K562 (cell line): ENCODE results near the gene MXI1. TPM values are rescaled to one million over a fixed set of nuclear protein-coding genes. Genes with fewer than 3 reads are reported as not detected.

Source experiments
- ARHGAP35 ChIP-seq: fragments of 450-650 bp; IDR thresholded peaks from 2 replicates; pipeline ENCODE4 v1.6.1; 2018; ENCODE audit not compliant: partially characterized antibody
- BHLHE40 ChIP-seq: IDR thresholded peaks from 2 replicates; pipeline ENCODE4 v1.6.1; 2011; ENCODE audit warnings: low read length, improper control_type of control experiment
- CHD1 ChIP-seq: fragments of 200-600 bp; sonication (generic); IDR thresholded peaks from one replicate; pipeline ENCODE4 v1.6.1; 2012; ENCODE audit warnings: mild to moderate bottlenecking, moderate library complexity, low read length, inconsistent platforms
- CREBBP ChIP-seq: IDR thresholded peaks from one replicate; pipeline ENCODE4 v1.6.1; 2012; ENCODE audit warnings: low read depth, mild to moderate bottlenecking, control low read depth, inconsistent platforms, low read length
- EHMT2 ChIP-seq: fragments of 450-650 bp; IDR thresholded peaks from 2 replicates; pipeline ENCODE4 v1.6.1; 2018; ENCODE audit warnings: antibody characterized with exemption
- ILK ChIP-seq: fragments of 450-650 bp; IDR thresholded peaks from 2 replicates; pipeline ENCODE4 v1.6.1; 2016; ENCODE audit warnings: missing genetic modification characterization, low read depth, mild to moderate bottlenecking, missing compliant biosample characterization, moderate library complexity, borderline replicate concordance
- MAFK ChIP-seq: IDR thresholded peaks from 2 replicates; pipeline ENCODE4 v1.6.1; 2011; ENCODE audit warnings: low read length, improper control_type of control experiment
- MEF2D ChIP-seq: conservative IDR thresholded peaks from 2 replicates; pipeline ENCODE4 v1.6.1; 2016; ENCODE audit warnings: low read depth, missing genetic modification characterization, missing compliant biosample characterization
- PCBP1 ChIP-seq: fragments of 200-400 bp; formaldehyde crosslinking; IDR thresholded peaks from 2 replicates; pipeline ENCODE4 v1.6.1; 2018; ENCODE audit warnings: mild to moderate bottlenecking, low read depth, low read length; ENCODE audit not compliant: poor library complexity, severe bottlenecking
- POLR2B ChIP-seq: fragments of 450-650 bp; IDR thresholded peaks from 2 replicates; pipeline ENCODE4 v1.6.1; 2018; ENCODE audit warnings: low read depth; ENCODE audit not compliant: partially characterized antibody
- SMAD4 ChIP-seq: fragments of 250-450 bp; sonication (Bioruptor Pico); conservative IDR thresholded peaks from 2 replicates; pipeline ENCODE4 v1.8.0; 2021; ENCODE audit warnings: inconsistent platforms, mild to moderate bottlenecking, moderate library complexity
- SMARCE1 ChIP-seq: fragments of 450-650 bp; IDR thresholded peaks from 2 replicates; pipeline ENCODE4 v1.7.1; 2016; ENCODE audit warnings: mild to moderate bottlenecking
- SP2 ChIP-seq: IDR thresholded peaks from 2 replicates; pipeline ENCODE4 v1.6.1; 2011; ENCODE audit warnings: mild to moderate bottlenecking, low read depth, low read length, moderate library complexity; ENCODE audit not compliant: poor library complexity, severe bottlenecking; ENCODE audit errors: extremely low read depth
- XRCC3 ChIP-seq: fragments of 450-650 bp; IDR thresholded peaks from 2 replicates; pipeline ENCODE4 v1.6.1; 2017; ENCODE audit warnings: mild to moderate bottlenecking, moderate library complexity
- ZNF282 ChIP-seq: sonication (generic); formaldehyde crosslinking; IDR thresholded peaks from 2 replicates; pipeline ENCODE4 v1.8.1; 2023; ENCODE audit warnings: missing genetic modification reagents
- polyA plus RNA-seq, 8 experiments: library from polyadenylated mRNA; depleted of rRNA in 4 of 8; stranded (reverse) in 5 of 8; unstranded in 3 of 8; fragments of >200 nt; fragmentation: Nextera tagmentation in 2 of 8; fragmentation: Illumina TruSeq in 1 of 8; extraction: Ambion mirVana in 2 of 8; extraction: Trizol in 1 of 8; gene quantifications; 2 replicates each; pipeline versions ENCODE4 v1.2.1 to v1.2.3, GENCODE V29; 2011 to 2014; ENCODE audit warnings: inconsistent platforms in 1 of 8, missing spikeins in 1 of 8
- total RNA-seq, 7 experiments: library from RNA; depleted of rRNA in 6 of 7; stranded (reverse); fragments of >200 nt in 6 of 7; fragmentation: Illumina TruSeq in 2 of 7; extraction: Trizol in 2 of 7; gene quantifications; 2 replicates each; pipeline versions ENCODE4 v1.2.1 to v1.2.3, GENCODE V29; 2011 to 2021; ENCODE audit warnings: low replicate concordance in 1 of 7
- TF ChIP-seq, protein P1 (sequence below): sonication (generic); formaldehyde crosslinking; IDR thresholded peaks from 2 replicates; pipeline ENCODE4 v1.8.0; 2023; ENCODE audit warnings: mild to moderate bottlenecking, missing genetic modification reagents
- TF ChIP-seq, protein P2 (sequence below): fragments of 450-650 bp; formaldehyde crosslinking; IDR thresholded peaks from 2 replicates; pipeline ENCODE4 v1.4.0; 2020; ENCODE audit warnings: mild to moderate bottlenecking, mixed read lengths
- TF ChIP-seq, protein P3 (sequence below): IDR thresholded peaks from 2 replicates; pipeline ENCODE4 v1.6.1; 2014; ENCODE audit warnings: antibody characterized with exemption
- TF ChIP-seq, protein P4 (sequence below): fragments of 450-650 bp; IDR thresholded peaks from 2 replicates; pipeline ENCODE4 v1.6.1; 2017; ENCODE audit warnings: antibody characterized with exemption, mild to moderate bottlenecking

Gene MXI1
- total and polyA plus RNA-seq, 9 of the 15 experiments (the other 6 are each of a cell fraction or from before 2014, with no cell fraction given): 9.1 to 23.7 (median 14.8) TPM

DNA sequence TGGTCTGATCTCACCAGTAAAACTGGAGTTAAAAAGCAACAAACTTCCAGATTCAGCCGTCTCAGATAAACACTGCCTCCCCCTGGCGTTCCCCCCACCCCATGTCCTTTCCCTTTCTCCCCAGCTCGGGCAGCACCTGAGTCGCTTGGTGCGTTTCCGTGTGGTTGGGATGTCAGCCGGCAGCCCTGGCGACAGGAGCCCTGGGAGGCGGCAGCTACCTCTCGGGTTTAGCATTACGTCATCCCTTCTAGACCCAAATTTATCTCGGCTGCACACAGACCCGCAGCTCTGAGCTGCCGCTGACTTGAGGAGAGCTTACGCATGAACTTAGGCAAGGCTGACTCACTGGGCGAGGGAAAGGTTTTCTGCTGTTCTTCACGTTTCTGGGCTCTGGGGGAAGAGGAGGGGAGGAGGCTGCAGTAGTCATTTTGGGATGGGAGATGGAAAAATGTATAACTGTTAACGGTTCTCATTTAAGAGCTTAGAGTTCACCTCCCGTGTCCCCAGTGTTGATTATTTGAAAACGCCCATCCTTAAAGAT, 14.4 kb downstream of the MXI1 start (continued):
- no peak for TF ChIP-seq CREBBP
- TF ChIP-seq EHMT2: no peak
- peak; percentile 65 for TF ChIP-seq SMAD4 (CRISPR knock-in tag)
- no peak for TF ChIP-seq SP2
- TF ChIP-seq, protein P1, sequence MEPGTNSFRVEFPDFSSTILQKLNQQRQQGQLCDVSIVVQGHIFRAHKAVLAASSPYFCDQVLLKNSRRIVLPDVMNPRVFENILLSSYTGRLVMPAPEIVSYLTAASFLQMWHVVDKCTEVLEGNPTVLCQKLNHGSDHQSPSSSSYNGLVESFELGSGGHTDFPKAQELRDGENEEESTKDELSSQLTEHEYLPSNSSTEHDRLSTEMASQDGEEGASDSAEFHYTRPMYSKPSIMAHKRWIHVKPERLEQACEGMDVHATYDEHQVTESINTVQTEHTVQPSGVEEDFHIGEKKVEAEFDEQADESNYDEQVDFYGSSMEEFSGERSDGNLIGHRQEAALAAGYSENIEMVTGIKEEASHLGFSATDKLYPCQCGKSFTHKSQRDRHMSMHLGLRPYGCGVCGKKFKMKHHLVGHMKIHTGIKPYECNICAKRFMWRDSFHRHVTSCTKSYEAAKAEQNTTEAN: no peak
- TF ChIP-seq MAFK: no peak
- peak; percentile 92 for TF ChIP-seq SMARCE1
- TF ChIP-seq XRCC3: no peak
- TF ChIP-seq MEF2D: no peak
- TF ChIP-seq ARHGAP35: no peak
- TF ChIP-seq CHD1: no peak
- TF ChIP-seq, protein P2, sequence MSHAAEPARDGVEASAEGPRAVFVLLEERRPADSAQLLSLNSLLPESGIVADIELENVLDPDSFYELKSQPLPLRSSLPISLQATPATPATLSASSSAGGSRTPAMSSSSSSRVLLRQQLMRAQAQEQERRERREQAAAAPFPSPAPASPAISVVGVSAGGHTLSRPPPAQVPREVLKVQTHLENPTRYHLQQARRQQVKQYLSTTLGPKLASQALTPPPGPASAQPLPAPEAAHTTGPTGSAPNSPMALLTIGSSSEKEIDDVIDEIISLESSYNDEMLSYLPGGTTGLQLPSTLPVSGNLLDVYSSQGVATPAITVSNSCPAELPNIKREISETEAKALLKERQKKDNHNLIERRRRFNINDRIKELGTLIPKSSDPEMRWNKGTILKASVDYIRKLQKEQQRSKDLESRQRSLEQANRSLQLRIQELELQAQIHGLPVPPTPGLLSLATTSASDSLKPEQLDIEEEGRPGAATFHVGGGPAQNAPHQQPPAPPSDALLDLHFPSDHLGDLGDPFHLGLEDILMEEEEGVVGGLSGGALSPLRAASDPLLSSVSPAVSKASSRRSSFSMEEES (CRISPR knock-in tag): no peak
- TF ChIP-seq PCBP1: no peak
- TF ChIP-seq BHLHE40: peak; percentile 64
- TF ChIP-seq ILK (tag): no peak
- TF ChIP-seq, protein P3, sequence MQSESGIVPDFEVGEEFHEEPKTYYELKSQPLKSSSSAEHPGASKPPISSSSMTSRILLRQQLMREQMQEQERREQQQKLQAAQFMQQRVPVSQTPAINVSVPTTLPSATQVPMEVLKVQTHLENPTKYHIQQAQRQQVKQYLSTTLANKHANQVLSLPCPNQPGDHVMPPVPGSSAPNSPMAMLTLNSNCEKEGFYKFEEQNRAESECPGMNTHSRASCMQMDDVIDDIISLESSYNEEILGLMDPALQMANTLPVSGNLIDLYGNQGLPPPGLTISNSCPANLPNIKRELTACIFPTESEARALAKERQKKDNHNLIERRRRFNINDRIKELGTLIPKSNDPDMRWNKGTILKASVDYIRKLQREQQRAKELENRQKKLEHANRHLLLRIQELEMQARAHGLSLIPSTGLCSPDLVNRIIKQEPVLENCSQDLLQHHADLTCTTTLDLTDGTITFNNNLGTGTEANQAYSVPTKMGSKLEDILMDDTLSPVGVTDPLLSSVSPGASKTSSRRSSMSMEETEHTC: no peak
- no peak for TF ChIP-seq ZNF282 (CRISPR knock-in tag)
- no peak for TF ChIP-seq POLR2B
- TF ChIP-seq, protein P4, sequence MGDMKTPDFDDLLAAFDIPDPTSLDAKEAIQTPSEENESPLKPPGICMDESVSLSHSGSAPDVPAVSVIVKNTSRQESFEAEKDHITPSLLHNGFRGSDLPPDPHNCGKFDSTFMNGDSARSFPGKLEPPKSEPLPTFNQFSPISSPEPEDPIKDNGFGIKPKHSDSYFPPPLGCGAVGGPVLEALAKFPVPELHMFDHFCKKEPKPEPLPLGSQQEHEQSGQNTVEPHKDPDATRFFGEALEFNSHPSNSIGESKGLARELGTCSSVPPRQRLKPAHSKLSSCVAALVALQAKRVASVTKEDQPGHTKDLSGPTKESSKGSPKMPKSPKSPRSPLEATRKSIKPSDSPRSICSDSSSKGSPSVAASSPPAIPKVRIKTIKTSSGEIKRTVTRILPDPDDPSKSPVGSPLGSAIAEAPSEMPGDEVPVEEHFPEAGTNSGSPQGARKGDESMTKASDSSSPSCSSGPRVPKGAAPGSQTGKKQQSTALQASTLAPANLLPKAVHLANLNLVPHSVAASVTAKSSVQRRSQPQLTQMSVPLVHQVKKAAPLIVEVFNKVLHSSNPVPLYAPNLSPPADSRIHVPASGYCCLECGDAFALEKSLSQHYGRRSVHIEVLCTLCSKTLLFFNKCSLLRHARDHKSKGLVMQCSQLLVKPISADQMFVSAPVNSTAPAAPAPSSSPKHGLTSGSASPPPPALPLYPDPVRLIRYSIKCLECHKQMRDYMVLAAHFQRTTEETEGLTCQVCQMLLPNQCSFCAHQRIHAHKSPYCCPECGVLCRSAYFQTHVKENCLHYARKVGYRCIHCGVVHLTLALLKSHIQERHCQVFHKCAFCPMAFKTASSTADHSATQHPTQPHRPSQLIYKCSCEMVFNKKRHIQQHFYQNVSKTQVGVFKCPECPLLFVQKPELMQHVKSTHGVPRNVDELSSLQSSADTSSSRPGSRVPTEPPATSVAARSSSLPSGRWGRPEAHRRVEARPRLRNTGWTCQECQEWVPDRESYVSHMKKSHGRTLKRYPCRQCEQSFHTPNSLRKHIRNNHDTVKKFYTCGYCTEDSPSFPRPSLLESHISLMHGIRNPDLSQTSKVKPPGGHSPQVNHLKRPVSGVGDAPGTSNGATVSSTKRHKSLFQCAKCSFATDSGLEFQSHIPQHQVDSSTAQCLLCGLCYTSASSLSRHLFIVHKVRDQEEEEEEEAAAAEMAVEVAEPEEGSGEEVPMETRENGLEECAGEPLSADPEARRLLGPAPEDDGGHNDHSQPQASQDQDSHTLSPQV: 0 out of 2 replicates have a peak, but pooled peaks have one; percentile 53
